K562 (cell line): ENCODE results near the gene RFX6. TPM values are rescaled to one million over a fixed set of nuclear protein-coding genes. Genes with fewer than 3 reads are reported as not detected.
A peak's percentile ranks its signal among the peaks of the same experiment; 100 is the strongest.

Experiments
- ATAC-seq: fragments of 200-7000 bp; cut with Tn5 transposase; 3 replicates; pipeline ENCODE4 v1.9.1; 2020; ENCODE audit warnings: moderate library complexity
- Bru-seq: library from RNA; stranded (reverse); fragments of 400-500 nt; gene quantifications from one replicate; lab custom pipeline; 2021; lab: Mats Ljungman, UMichigan
- BruChase-seq, 2 experiments: library from RNA; stranded (reverse); fragments of 400-500 nt; gene quantifications; one replicate each; lab custom pipeline; 2021; lab: Mats Ljungman, UMichigan
- BruUV-seq: library from RNA; stranded (reverse); fragments of 400-500 nt; replicated peaks from 2 replicates; lab custom pipeline; 2021; lab: Mats Ljungman, UMichigan
- CTCF ChIA-PET: fragments of 300-600 bp; formaldehyde crosslinking; extraction: SDS; loops from one replicate; lab custom pipeline; 2021; ENCODE audit warnings: low intra/inter-chr PET ratio; lab: Yijun Ruan, JAX
- POLR2A ChIA-PET: fragments of 300-600, 350-650 bp; sonication (Branson Sonifier 250); formaldehyde crosslinking; extraction: SDS; loops from one replicate; lab custom pipeline; 2021; ENCODE audit warnings: antibody characterized with exemption, inconsistent platforms; lab: Yijun Ruan, JAX
- DNase-seq, 4 experiments: peaks; one replicate each; pipeline versions ENCODE4 v3.0.0 to v3.0.0-alpha.2; 2011 to 2018; ENCODE audit warnings: low spot score in 3 of 4, mixed read lengths in 3 of 4; ENCODE audit errors: extremely low read depth in 1 of 4
- FAIRE-seq: peaks from 2 replicates; lab custom pipeline; 2011; peaks lifted over from hg19 to GRCh38; lab: Jason Lieb, UNC
- H2AFZ ChIP-seq: 2 replicates; pipeline ENCODE4 v1.6.0; 2011; ENCODE audit warnings: low read depth, low read length, control low read depth, inconsistent platforms
- H3K27ac ChIP-seq: fragments of 200-600 bp; 3 replicates; pipeline ENCODE4 v1.8.0; 2011; ENCODE audit warnings: low read depth, mild to moderate bottlenecking, control low read depth, inconsistent platforms, low read length, moderate library complexity, mixed read lengths; ENCODE audit errors: extremely low read depth
- H3K27me3 ChIP-seq, 2 experiments: fragments of 300-600 bp in 1 of 2; 2 replicates in 1 of 2; 3 replicates in 1 of 2; pipeline versions ENCODE4 v1.6.0 to v1.8.0; 2011; ENCODE audit warnings: inconsistent platforms in 2 of 2, low read length in 2 of 2, mild to moderate bottlenecking in 1 of 2, mixed read lengths in 1 of 2, moderate library complexity in 1 of 2; ENCODE audit not compliant: control insufficient read depth in 2 of 2, insufficient read depth in 2 of 2
- H3K36me3 ChIP-seq: fragments of 300-600 bp; 3 replicates; pipeline ENCODE4 v1.8.0; 2011; ENCODE audit warnings: mild to moderate bottlenecking, low read length, inconsistent platforms; ENCODE audit not compliant: control insufficient read depth, insufficient read depth
- H3K4me1 ChIP-seq, 2 experiments: fragments of 200-600 bp in 1 of 2; replicated peaks in 1 of 2; 2 replicates in 1 of 2; 3 replicates in 1 of 2; pipeline versions ENCODE4 v1.5.1 to v1.8.0; 2011; ENCODE audit warnings: inconsistent platforms in 2 of 2, low read length in 2 of 2, mild to moderate bottlenecking in 1 of 2, mixed read lengths in 1 of 2, moderate library complexity in 1 of 2; ENCODE audit not compliant: control insufficient read depth in 2 of 2, insufficient read depth in 2 of 2
- H3K4me2 ChIP-seq: 2 replicates; pipeline ENCODE4 v1.6.1; 2011; ENCODE audit warnings: low read length, control low read depth, inconsistent platforms, mixed read lengths; ENCODE audit not compliant: insufficient read depth
- H3K4me3 ChIP-seq: fragments of 200-600 bp; sonication (generic), shearing (Covaris generic); 2 replicates; pipeline ENCODE4 v1.5.1; 2016; ENCODE audit warnings: control low read depth, inconsistent platforms
- H3K79me2 ChIP-seq: fragments of 200-600 bp; 3 replicates; pipeline ENCODE4 v1.8.0; 2011; ENCODE audit warnings: low read length, inconsistent platforms; ENCODE audit not compliant: control insufficient read depth, insufficient read depth
- H3K9ac ChIP-seq, 2 experiments: 2 replicates each; pipeline versions ENCODE4 v1.6.0 to v1.6.1; 2011; ENCODE audit warnings: low read depth in 2 of 2, low read length in 2 of 2, control low read depth in 1 of 2, inconsistent platforms in 1 of 2, mild to moderate bottlenecking in 1 of 2, mixed read lengths in 1 of 2; ENCODE audit not compliant: insufficient read depth in 1 of 2
- H3K9me1 ChIP-seq: one replicate; pipeline ENCODE4 v1.6.0; 2011; ENCODE audit warnings: inconsistent platforms, mild to moderate bottlenecking, low read length, moderate library complexity; ENCODE audit not compliant: control insufficient read depth, insufficient read depth
- H3K9me3 ChIP-seq: replicated peaks from 2 replicates; pipeline ENCODE4 v1.5.1; 2011; ENCODE audit warnings: low read depth, low read length, inconsistent platforms; ENCODE audit not compliant: control insufficient read depth, insufficient read depth
- H4K20me1 ChIP-seq: replicated peaks from 2 replicates; pipeline ENCODE4 v1.6.1; 2011; ENCODE audit warnings: low read length, inconsistent platforms, mixed read lengths; ENCODE audit not compliant: control insufficient read depth, insufficient read depth
- NFATC3 ChIP-seq: fragments of 450-650 bp; IDR thresholded peaks from 2 replicates; pipeline ENCODE4 v1.6.1; 2017; ENCODE audit warnings: mild to moderate bottlenecking
- TRIM28 ChIP-seq: fragments of 450-650 bp; IDR thresholded peaks from 2 replicates; pipeline ENCODE4 v1.6.1; 2017
- ZNF717 ChIP-seq: fragments of 250-450 bp; sonication (Bioruptor Pico); IDR thresholded peaks from 2 replicates; pipeline ENCODE4 v1.5.0; 2021
- WGBS: fragments of 100-300 bp; shearing (Covaris generic); methylation state at CpG from one replicate; pipeline ENCODE4 v1.1.6; 2016; ENCODE audit warnings: low coverage, mixed read lengths; ENCODE audit not compliant: insufficient coverage; ENCODE audit errors: missing lambda C conversion rate; 5-methylcytosine and 5-hydroxymethylcytosine counted together
- in situ Hi-C: fragments of 300-500 bp; cut with MboI; formaldehyde crosslinking; loops from 4 replicates; pipeline ENCODE4 v1.15.0; 2018; ENCODE audit warnings: inconsistent platforms, mixed read lengths
- intact Hi-C: fragments of 100-400 bp; cut with micrococcal nuclease; formaldehyde crosslinking; loops from 2 replicates; pipeline ENCODE4 v1.14.2; 2022
- long read RNA-seq, 3 experiments: library from polyadenylated mRNA in 2 of 3; library from RNA in 1 of 3; unstranded in 2 of 3; stranded (forward) in 1 of 3; transcript quantifications; one replicate each; pipeline ENCODE4 v2.0.0, GENCODE V29; 2019 to 2022
- polyA minus RNA-seq, 3 experiments: library from RNA; depleted of rRNA, polyadenylated mRNA; stranded (reverse); fragments of >200 nt; gene quantifications; 2 replicates each; pipeline ENCODE4 v1.2.3, GENCODE V29; 2011
- polyA plus RNA-seq, 8 experiments: library from polyadenylated mRNA; depleted of rRNA in 4 of 8; stranded (reverse) in 5 of 8; unstranded in 3 of 8; fragments of >200 nt; fragmentation: Nextera tagmentation in 2 of 8; fragmentation: Illumina TruSeq in 1 of 8; extraction: Ambion mirVana in 2 of 8; extraction: Trizol in 1 of 8; gene quantifications; 2 replicates each; pipeline versions ENCODE4 v1.2.1 to v1.2.3, GENCODE V29; 2011 to 2014; ENCODE audit warnings: inconsistent platforms in 1 of 8, missing spikeins in 1 of 8
- total RNA-seq, 7 experiments: library from RNA; depleted of rRNA in 6 of 7; stranded (reverse); fragments of >200 nt in 6 of 7; fragmentation: Illumina TruSeq in 2 of 7; extraction: Trizol in 2 of 7; gene quantifications; 2 replicates each; pipeline versions ENCODE4 v1.2.1 to v1.2.3, GENCODE V29; 2011 to 2021; ENCODE audit warnings: low replicate concordance in 1 of 7

The RFX6 gene
- not detected in 2 replicates for total RNA-seq (2011; cell fraction: chromatin; rRNA removed; ENCODE audit: low replicate concordance)
- total RNA-seq (2011; cell fraction: nucleolus; rRNA removed), result not detected in 2 replicates
- total RNA-seq (2011; cell fraction: nucleoplasm; rRNA removed), result not detected in 2 replicates
- total RNA-seq (2014; rRNA removed), result not detected in 2 replicates
- total RNA-seq (2014; rRNA removed; fragmentation: Illumina TruSeq; extraction: Trizol), result not detected in 2 replicates
- total RNA-seq (2015; rRNA removed; fragmentation: Illumina TruSeq; extraction: Trizol), result not detected in 2 replicates
- not detected in 2 replicates for total RNA-seq (2021)
- polyA plus RNA-seq (2011; rRNA removed), result not detected in 2 replicates
- not detected in 2 replicates for polyA plus RNA-seq (2011; cell fraction: cytosol; rRNA removed)
- not detected in 2 replicates for polyA plus RNA-seq (2011; cell fraction: nucleus; rRNA removed)
- polyA plus RNA-seq (2012), result not detected in 2 replicates
- not detected in 2 replicates for polyA plus RNA-seq (2014; fragmentation: Illumina TruSeq; extraction: Trizol)
- polyA plus RNA-seq (2014; fragmentation: Nextera tagmentation; extraction: Ambion mirVana), result not detected
- not detected in 2 replicates for polyA plus RNA-seq (2014; rRNA removed)
- not detected in 2 replicates for polyA minus RNA-seq (2011; rRNA and poly(A)+ RNA removed)
- not detected in 2 replicates for polyA minus RNA-seq (2011; cell fraction: cytosol; rRNA and poly(A)+ RNA removed)
- polyA minus RNA-seq (2011; cell fraction: nucleus; rRNA and poly(A)+ RNA removed), result not detected in 2 replicates
- Bru-seq, nascent RNA, result percentile 4 among the genes with signal in this experiment
- BruChase-seq, experiment 1, labeled RNA remaining after a 2-hour chase, result percentile 10 among the genes with signal in this experiment
- percentile 10 among the genes with signal in this experiment for BruChase-seq, experiment 2, labeled RNA remaining after a 6-hour chase
- long read RNA-seq, experiment 1, result 0 reads
- long read RNA-seq, experiment 2, result 0 reads
- long read RNA-seq, experiment 3, result 0 reads

- no peaks in the 10 kb centered on the region for H3K79me2 ChIP-seq
- no peaks in the 10 kb centered on the region for H3K36me3 ChIP-seq
- WGBS, result 1% methylated on average over 51 of the region's 73 CpGs
- H2AFZ ChIP-seq, result no peak within 1 kb of the TSS
- no peaks in the 10 kb centered on the region for H4K20me1 ChIP-seq
- H3K9me1 ChIP-seq, result no peaks in the 10 kb centered on the region
- TF ChIP-seq NFATC3 (no peak), TRIM28 (no peak), ZNF717 (CRISPR knock-in tag) (no peak)
- in situ Hi-C loops, result no loop called here
- intact Hi-C loops, result no loop called here
- DNase-seq (peak; percentile 9 to 29 (median 16)), ATAC-seq (peak; percentile 90), FAIRE-seq (no peak)
- ChIA-PET POLR2A (interaction anchor here (0.6 kb wide), 2 partner anchors 174 to 465 kb away, joined by 3 to 4 read pairs; no protein-coding TSS in a partner anchor), CTCF (no interaction called here)
- peaks cover 11 to 15% of the 10 kb centered on the region in 2 experiments for H3K27me3 ChIP-seq
- H3K27ac ChIP-seq, result no peak within 1 kb of the TSS
- peak within 1 kb of the TSS in 1 of 2 experiments; percentile 78; a peak in 1 of 4 replicates for H3K9ac ChIP-seq
- H3K4me2 ChIP-seq, result 0 out of 2 replicates have a peak within 1 kb of the TSS, but pooled peaks have one; percentile 19
- H3K4me3 ChIP-seq, result peak within 1 kb of the TSS; percentile 15; the same call in 1 of the 2 replicates
- no peaks in the 10 kb centered on the region for H3K9me3 ChIP-seq
- peaks cover 0 to 10% of the 10 kb centered on the region in 2 experiments; a peak in 2 of 5 replicates for H3K4me1 ChIP-seq
- BruUV-seq, result no TSS peak
Observed at GRCh38 chr6:116876635-116877611, at the start of gene RFX6. Gene RFX6, plus strand, starts transcription at chr6:116877242. Its CDS starts 34 bp downstream, at chr6:116877276.
